NAMALWA (cell line): Measurements from ENCODE around the gene SLC6A6.
"Not testable (repeated sequence)": the region's sequence is repeated elsewhere in the genome, so short reads cannot be mapped to it uniquely, and the experiment has no call there.

Experiments
- DNase-seq: peaks from one replicate; pipeline ENCODE4 v3.0.0-alpha.2; 2015; ENCODE audit warnings: low spot score

The SLC6A6 gene

DNA sequence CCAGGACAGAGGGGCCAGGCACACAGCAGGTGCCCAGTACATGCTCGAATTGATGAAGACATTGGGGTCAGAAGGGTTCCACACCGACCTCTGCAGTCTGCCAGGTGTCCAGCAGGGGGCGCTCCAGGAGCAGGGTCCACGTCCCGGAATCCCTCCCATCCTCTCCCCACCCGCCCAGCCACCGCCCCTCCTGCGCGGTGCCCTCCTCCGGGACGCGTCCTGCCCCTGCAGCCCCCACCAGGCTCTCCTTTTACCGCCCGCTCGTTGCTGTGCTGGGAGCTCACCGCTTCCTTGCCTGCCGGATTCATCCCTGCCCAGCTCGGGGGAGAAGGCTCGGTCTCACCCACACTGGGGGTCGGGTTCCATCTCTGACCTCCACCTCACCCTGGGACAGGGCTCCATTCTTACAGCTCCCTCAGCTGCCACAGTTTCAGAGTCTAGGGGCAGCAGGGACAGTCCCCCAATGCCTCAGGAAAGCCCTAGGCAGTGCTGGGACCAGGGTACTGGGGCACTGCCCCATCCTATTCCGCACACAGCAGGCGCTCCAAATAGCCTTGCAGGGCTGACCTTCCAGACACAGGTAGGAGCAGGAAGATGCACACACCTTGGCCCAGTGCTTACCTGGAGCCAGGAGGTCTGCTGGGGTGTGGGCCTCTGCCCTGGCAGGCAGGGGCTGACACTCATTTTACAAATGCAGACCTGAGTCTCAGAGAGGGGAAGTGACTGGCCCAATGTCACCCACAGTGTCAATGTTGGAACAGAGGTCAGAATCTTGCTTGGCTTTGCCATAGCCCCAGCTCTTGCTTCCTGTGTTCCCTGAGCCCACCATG is 106.8 kb downstream of the SLC6A6 start:
- DNase-seq, result peak; percentile 68

DNA sequence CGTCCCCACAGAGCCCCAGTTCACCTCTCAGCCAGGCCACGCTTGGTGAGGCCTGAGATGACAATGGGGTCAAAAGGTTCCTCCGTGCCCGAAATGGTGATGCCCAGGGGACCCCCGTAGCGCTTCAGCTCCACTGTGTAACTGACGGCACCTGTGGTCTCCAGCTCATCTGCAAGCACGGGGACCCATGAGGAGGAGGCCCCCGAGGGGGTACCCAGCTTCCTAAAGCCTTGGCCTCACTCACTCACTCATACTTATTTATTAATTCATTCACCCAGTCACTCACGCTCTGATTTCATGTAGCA is 107.3 kb downstream of the SLC6A6 start:
- no peak for DNase-seq

DNA sequence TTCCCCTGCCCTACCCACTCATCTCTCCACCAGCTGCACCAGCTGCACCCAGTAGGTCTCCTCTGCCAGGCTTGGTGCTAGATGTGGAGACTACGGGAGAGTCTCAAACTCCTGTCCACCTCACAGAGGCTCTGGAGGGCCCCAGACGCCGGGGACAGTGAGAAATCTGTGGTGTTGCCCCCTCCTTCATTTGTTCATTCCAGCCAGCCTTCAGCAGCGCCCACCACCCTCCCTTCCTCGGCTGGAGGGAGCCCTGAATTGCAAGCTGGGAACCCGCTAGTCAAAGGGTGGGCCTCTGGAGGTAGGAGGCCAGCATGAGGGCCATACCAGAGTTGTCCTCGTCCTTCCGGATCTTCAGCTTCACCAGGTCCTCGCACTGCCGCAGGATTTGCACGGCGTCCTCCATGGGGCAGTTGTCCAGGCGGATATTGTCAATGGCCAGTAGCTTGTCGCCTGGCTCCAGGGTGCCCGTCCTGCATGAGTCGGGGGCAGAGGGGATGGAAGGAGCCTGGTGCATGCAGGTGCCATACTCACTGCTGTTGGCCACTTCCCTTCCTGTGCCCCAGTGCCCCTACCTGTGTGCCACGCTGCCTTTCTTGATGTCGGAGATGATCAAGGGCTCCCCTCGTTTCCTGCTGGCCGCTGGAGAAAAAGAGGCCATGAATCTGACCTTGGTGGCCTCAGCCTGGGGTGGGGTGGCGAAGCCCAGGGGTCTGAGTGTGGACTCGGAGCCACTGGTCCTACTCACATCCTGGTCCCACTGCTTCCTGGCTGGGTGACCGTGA is 108.6 kb downstream of the SLC6A6 start:
- no peak for DNase-seq

DNA sequence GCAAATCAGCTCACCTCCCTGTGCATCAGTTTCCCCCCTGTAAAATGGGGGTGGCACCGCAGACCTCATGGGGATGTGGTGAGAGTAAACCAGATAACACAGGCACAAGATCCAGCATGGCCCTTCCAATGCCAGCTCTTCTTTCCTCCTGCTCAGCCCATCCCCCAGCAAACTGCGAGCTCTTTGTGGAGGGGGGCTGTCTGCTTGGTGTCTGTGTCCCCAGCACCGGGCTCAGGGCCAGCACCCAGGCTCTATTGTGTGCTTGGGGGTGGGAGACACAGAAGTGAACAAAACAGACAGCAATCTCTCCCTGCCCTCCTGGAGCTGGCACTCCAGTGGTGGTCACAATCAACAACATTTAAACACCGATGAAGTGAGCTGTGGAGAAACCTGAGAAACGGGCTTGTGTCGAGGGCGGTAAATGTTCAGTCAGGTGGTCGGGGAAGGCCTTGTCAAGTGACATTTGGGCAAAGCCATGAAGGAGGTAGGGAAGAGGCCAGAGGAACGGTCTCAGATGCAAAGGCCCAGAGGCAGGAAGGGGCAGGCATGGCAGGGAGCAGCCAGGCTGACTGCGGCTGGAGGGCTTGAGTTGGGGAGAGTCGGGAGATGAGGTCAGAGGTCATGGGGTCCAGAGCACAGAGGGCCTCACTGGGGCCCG is 109.3 kb downstream of the SLC6A6 start:
- no peak for DNase-seq

DNA sequence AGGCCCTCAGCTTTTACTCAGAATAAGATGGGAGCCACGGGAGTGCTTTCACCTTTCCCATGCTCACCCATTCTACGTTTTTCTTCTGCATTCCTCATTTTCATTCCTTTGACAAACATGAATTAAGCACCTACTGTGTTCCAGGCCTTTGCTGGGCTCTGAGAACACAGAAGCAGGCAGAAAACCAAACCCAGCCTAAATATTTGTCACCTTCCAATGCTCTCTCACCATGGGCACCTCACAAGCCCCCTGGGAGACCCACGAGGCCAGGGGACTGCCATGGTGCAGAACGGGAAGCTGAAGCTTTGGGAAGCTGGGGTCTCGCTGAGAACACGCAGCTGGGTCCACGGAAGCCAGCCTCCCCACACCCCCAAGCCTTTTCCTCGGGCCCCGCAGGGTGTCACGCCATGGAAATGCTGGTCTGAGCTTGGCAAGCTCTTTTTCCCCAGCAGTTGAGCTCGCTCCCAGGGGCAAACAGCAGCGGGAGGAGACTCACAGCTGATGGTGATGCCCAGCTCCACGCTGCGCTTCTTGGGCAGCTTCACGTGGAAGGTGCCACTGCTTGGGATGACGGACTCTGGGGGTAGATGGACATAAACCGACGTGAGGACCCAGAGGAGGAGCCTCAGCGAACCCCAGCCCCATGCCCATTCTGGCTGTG is 110.0 kb downstream of the SLC6A6 start:
- DNase-seq, result no peak

DNA sequence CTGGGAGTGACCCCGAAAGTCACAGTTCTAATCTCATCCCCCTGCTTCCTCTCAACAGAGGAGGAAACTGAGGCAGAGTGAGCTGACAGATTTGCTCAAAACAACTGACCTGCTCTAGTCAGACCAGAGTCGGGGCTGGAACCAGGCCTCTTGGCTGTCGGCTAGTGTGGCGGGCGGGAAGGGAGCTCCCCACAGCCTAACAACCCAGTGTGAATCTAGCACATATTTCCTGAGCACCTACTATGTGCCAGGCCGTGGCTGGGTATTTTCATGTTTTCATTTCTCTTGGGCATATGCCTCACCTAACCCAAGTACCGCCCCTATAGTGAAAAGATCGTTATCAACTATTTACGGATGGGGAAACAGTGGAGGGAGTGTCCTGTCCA is 110.5 kb downstream of the SLC6A6 start:
- DNase-seq, result no peak

DNA sequence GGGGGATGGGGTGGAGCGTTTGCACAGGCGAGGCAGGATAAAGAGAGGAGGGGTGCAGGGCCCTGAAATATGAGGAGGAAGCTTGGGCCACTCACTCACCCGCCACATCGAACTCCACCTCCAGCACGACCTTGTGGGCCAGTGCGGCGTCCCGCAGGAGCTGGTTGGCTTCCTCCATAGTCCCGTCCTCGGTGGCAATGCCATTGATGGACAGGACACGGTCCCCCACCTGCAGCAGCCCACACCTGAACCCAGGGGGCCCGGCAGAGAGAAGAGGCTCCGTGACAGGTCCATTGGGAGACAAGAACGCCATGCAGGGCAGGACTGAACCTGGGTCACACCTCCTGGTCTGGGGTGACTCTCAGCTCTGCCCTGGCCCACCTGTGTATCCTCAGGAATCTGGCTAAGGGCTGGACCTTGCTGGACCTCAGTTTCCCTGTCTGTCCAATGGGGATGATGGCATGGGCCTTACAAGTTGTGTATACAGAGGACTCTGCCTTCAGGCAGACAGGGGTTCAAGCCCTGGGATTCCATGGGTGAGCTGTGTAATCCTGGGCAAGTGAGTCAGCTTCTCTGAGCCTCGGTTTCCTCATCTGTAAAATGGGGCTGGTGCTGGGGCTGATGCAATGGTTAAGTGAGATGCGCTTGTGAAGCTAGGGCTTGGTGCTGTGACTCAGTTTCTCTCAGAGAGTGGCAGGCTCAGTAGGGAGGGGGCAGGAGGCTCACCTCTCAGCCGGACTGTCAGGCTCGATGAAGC is 111.3 kb downstream of the SLC6A6 start:
- DNase-seq, result no peak

DNA sequence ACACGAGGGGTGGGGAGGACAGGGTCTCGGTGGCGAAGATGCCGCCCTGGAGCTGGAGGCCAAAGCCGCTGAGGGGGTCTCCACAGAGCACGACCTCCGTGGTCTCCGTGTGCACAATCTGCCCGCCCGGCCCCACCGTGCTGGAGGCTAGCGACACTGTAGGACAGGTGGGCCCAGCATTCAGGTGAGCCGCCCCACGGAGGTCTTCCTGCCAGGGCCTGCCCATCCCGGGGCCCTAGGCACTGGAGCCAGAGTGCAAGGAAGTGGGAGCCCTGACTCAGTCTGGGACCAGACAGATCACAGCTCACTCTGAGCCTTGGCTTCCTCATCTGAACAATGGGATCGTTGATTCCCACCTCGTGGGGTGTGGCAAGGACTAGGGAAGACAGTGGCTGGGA is 111.9 kb downstream of the SLC6A6 start:
- no peak for DNase-seq

DNA sequence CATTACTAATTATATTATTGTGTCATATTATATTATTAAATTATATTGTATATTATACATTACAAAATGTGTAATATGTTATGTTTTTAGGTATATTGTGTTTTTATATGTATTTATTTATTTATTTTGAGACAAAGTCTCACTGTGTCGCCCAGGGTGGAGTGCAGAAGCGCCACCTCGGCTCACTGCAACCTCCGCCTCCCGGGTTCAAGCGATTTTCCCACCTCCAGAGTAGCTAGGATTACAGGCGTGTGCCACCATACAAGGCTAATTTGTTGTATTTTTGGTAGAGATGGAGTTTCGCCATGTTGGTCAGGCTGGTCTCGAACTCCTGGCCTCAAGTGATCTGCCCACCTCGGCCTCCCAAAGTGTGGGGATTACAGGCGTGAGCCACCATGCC is 113.1 kb downstream of the SLC6A6 start:
- not testable (repeated sequence) for DNase-seq

DNA sequence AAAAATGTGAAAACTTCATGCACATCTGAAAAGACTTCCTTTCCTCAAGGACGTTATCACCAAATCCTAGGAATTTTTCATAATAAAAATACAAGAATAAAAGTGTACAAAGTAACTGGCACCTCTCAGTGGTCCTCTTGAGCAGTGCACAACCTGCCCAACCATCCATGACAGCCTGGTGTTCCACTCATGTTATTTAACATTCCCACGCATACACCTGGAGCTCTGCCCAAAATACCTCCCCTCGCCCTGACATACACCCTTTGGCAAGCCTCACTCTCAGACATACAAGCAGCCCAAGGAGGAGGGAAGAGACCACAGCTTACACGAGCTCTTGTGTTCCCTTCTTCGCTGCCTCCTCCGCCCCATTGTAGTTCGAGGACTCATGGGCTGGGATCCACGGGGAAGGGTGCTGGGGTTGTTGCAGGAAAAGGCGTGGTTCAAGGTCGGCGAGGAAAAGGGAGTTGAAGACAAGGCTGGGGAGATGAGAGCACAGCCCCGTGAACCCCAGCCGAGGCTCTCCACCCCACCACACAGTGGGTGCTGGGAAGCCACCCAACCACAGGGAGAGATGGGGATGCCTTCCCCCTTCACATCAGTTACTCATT is 114.4 kb downstream of the SLC6A6 start:
- DNase-seq, result no peak

DNA sequence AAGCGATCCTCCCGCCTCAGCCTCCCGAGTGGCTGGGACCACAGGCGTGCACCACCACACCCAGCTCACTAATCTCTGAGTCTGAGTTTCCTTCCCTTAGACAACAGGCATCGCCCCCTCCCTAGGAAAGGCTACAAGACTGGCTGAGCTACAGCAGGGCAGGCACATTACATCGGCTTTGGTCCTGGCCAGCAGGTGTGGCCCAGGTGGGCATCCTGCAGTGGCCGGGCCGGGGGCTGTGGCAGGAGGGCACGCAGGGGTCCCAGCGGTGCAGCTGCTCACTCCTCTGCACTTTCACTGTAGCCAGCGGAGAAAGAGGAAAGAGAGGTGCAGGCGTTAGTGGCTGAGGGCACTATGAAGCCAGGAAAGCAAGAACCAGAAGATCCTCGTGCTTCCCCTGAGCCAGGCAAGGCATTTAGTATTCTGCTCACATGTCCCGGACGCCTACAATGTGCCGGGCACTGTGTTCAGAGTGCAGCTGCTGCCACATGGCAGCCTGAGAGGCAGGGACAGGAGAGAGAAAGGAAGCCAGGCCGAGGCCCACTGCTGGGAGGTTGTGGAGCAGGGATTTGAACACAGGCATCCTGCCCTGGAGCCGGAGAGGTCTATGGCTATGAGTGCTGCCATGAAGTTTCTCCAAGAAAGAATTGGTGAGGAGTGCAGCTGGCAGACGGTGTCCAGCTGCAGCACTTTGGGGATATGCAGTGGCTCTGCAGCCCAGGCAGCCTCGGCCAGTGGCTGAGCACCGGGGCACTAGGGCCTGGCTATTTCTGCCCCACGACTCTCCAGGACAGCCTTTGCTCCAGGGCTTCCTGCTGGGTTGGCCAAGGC is 115.4 kb downstream of the SLC6A6 start:
- DNase-seq, result no peak

DNA sequence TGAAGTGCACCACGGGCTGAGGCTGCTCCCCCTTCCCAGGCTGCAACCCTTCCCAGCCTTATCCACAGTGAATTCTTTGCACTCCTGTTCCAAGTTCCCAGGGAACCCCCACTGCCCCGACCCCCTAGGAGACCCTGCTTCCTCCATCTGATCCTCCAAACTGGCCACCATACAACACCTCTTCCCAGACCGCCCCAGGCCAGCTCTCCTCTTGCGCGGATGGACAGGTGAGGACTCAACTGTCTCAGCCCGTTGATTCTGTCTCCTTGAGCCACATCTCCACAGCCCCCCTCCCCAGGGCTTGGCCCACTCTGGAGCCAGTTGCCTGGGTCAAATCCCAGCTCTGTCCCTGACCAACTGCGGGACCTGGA is 116.0 kb downstream of the SLC6A6 start:
- no peak for DNase-seq

DNA sequence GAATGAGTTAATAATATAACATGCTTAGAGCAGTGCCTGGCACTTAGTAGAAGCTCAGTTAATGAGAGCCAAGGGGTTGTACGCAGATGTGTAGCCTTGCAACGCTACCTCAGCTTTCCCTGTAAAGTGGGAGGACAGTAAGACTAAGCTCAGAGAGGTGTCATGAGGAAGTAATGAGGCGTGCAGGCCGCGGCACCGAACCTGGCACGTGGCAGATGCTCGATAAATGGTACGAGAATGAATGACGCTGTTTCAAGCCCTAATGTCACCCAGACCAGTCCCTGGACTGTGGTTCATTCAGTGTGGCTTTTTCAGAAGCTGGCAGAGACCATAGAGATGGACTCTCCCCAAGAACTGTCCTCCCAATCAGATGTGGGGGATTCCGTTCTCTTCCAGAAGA is 116.5 kb downstream of the SLC6A6 start:
- no peak for DNase-seq

DNA sequence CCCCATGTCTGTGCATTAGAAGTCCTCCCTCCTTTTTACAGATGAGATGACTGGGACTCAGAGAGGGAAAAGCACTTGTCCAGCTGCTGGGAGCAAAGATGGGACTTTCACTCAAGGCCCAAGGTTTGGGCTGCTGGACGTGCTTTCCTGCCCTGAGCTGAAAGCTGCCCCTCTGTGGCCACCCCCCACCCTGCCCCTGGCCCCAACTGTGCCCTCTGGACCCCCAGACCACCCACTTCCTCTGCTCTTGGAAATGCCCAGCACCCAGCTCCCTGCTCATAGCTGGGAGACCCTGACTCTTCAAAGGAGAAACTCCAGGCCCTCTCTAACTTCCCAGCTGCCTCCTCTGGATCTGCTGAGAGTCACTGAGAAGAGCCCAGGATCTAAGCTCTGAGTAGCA is 117.0 kb downstream of the SLC6A6 start:
- DNase-seq, result no peak

DNA sequence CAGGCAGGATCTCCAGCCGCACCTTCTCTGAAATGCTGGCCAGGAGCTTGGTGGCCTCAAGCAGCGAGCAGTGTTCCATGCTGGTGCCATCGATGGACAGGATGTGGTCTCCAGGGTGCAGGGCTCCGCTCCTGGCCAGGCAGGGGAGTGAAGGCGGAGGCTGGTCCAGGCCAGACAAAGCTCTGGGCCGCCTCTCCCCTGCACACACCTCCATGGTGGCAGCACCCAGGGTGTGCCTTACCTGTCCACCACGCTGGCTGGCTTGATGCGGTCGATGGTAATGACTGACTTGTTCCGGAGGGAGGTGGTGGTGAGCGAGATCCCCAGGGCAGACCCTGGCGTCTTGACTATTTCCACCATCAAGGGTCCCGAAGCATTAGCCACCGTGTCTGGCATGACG is 117.7 kb downstream of the SLC6A6 start:
- DNase-seq, result no peak

DNA sequence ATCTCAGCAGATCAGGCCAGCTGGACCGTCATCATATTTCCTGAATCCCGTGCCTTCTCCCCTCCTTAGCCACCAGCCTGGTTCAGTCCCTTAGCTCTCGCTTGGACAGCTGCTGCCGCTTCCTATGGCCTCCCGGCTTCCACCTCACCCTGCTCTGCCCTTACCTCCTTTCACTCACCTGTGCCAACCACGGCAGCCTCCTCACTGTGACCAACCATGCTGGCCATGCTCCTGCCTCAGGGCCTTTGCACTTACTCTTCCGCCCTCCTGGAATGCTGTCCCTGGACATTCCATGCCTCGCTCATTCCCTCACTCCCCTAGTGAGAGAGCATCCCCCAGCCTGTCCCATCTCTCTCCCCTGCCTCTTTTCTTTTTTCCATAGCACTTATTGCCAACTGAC is 118.6 kb downstream of the SLC6A6 start:
- DNase-seq, result no peak

DNA sequence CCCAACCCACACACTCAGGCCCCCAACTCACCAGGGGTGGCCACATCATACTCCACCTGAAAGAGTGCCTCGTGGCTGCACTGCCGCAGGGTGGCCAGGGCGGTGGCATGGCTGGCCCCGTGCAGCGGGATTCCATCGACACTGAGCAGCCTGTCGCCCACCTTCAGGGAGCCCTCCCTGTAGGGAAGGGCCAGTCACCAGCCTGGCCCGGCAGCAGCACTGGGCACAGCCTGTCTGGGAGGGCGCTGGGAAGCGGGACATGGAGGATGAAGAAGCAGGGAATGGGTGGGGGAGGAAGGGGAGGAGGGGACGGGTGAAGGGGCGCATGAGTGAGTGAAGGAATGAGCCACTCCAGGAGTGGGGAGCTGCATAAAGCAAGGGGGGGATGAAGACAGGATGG is 119.2 kb downstream of the SLC6A6 start:
- no peak for DNase-seq

DNA sequence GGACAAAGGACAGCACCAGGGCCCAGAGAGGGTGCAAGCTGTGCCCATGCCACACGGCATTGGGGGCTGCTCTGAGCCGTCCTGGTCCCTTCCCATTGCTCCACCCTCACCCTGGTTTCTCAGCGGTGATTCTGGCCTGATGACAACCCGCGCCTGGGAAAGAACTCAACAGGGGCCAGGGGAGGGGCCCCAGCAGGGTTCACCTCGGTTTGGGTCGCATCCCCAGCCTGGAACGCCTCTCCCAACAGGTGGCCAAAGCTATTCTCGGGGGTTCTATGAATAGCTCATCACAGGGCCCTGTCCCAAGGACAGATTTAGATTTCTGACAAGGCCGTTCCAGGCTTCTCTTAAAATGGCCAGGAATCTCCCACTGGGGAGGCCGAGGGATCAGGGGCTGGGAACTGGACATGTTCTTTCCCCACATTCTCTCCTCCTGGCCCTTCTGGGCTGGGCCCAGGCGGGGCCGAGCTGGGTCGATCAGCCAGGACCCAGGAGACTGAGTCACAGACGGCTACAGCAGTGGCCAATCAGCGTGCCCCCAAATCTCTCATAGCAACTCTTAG is 119.8 kb downstream of the SLC6A6 start:
- DNase-seq, result no peak

DNA sequence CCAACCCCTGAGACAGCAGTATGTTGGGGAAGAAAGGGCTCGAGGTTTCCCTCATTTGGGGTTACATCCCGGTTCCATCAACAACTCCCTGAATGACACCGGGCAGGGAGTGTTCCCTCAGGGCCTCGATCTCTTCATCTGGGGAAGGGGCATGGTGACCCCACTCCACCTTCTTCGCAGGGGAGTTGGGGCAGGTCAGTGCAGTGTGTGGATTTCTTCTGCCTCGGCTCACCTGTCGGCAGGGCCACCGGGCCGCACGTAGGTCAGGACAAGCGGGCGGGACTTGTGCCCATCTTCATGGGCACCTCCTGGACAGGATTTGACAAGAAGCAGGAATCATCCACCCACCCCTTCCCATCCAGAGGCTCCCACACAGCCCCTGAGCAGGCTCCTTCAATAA is 120.4 kb downstream of the SLC6A6 start:
- DNase-seq, result no peak

DNA sequence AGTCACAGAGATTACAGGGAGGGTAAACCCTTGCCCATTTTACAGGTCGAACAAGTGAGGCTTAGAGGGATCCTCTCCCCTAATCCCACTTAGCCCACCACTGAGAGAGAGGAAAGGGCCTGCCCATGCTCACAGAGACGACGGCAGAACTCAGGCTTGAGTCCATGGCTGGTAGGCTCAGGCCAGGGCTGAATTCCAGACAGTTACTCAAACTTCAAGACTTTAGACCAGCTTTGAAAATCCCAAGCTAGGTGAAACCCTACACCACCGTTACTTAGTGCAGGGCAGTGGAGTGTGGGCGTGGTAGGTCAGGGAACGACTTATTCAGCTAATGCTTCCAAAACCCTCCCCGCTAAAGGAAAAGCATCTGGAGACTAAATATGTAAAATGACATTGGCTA is 121.4 kb downstream of the SLC6A6 start:
- DNase-seq, result no peak
